Esophagus muscularis mucosa (tissue), 4 donors: Measurements from ENCODE around the gene VWA7. TPM values are rescaled to one million over a fixed set of nuclear protein-coding genes. Genes with fewer than 3 reads are reported as not detected.

Experiments used
- DNase-seq: peaks from one replicate; pipeline ENCODE4 v3.0.0-alpha.2; 2017; ENCODE audit errors: extremely low spot score
- H3K27ac ChIP-seq, 4 donors: fragments of 200-600 bp; sonication (generic); replicated peaks in 1 of 4; 1 replicate in 3 of 4; 2 replicates in 1 of 4; pipeline ENCODE4 v1.5.1; 2016 to 2019; ENCODE audit warnings: mild to moderate bottlenecking in 1 of 4
- H3K27me3 ChIP-seq, 4 donors: fragments of 200-600 bp; sonication (generic); one replicate each; pipeline versions ENCODE4 v1.5.1 to v1.6.0; 2016 to 2019
- H3K36me3 ChIP-seq, 4 donors: fragments of 200-600 bp; sonication (generic); one replicate each; pipeline ENCODE4 v1.5.1; 2016 to 2019
- H3K4me1 ChIP-seq, 4 donors: fragments of 200-600 bp; sonication (generic); one replicate each; pipeline ENCODE4 v1.5.1; 2016 to 2019
- H3K4me3 ChIP-seq, 4 donors: fragments of 200-600 bp; sonication (generic); 1 replicate in 2 of 4; 2 replicates in 2 of 4; pipeline ENCODE4 v1.5.1; 2016 to 2019; ENCODE audit warnings: mild to moderate bottlenecking in 4 of 4, moderate library complexity in 1 of 4
- H3K9me3 ChIP-seq, 4 donors: fragments of 200-600 bp; sonication (generic); 1 replicate in 3 of 4; 2 replicates in 1 of 4; pipeline ENCODE4 v1.5.1; 2016 to 2019
- EP300 ChIP-seq: sonication (generic); formaldehyde crosslinking; IDR thresholded peaks from one replicate; pipeline ENCODE4 v1.6.1; 2017; ENCODE audit warnings: antibody characterized with exemption
- POLR2A ChIP-seq: fragments of 450-650 bp; IDR thresholded peaks from one replicate; pipeline ENCODE4 v1.6.1; 2017; ENCODE audit warnings: antibody characterized with exemption, moderate library complexity, mild to moderate bottlenecking, low read depth
- POLR2AphosphoS5 ChIP-seq, 2 donors: sonication (generic); formaldehyde crosslinking; IDR thresholded peaks; one replicate each; pipeline ENCODE4 v1.6.1; 2017; ENCODE audit warnings: antibody characterized with exemption in 2 of 2
- WGBS: methylation state at CpG from one replicate; pipeline ENCODE4 v1.1.5; 2018; 5-methylcytosine and 5-hydroxymethylcytosine counted together
- intact Hi-C: fragments of 100-400 bp; cut with DNase I; formaldehyde crosslinking; loops from one replicate; pipeline ENCODE4 v1.15.1; 2023
- small RNA-seq, 3 donors: library from RNA; depleted of rRNA; stranded (forward); fragments of <200 nt; gene quantifications; one replicate each; pipeline ENCODE3, GENCODE V24; 2016
- total RNA-seq, 4 donors: library from RNA; depleted of rRNA; stranded (reverse); fragments of >200 nt; gene quantifications; one replicate each; pipeline versions ENCODE4 v1.1.0 to v1.2.1, GENCODE V29; 2016
- TF ChIP-seq, protein P1 (sequence below), 3 experiments: fragments of 200-600 bp in 2 of 3; fragments of 450-650 bp in 1 of 3; sonication (generic) in 2 of 3; IDR thresholded peaks; one replicate each; pipeline ENCODE4 v1.5.1; 2017 to 2019; ENCODE audit warnings: antibody characterized with exemption in 3 of 3, mild to moderate bottlenecking in 2 of 3, moderate library complexity in 1 of 3

The VWA7 gene
- total RNA-seq, 4 donors from 2014 or later, result 0.40 to 0.50 (median 0.45) TPM; not detected in 1

DNA sequence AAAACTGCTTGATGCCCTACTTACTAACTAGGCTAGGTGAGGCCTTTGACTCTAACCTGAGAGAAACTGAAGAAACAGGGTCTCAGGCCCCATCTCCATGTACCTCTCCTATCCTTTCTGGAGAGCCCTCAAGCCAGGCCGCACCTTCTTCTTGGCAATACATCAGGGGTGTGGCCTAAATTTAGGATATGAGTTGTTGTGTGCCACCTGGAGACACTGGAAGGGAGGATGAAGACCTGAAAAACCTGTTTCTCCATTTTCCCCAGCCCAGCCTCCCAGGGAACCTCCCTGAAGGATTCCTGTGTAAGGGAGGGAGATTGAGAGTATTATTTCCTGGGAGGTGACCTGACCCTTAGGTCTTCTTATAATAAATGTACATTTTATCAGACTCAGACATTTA is 58.9 kb downstream of the VWA7 start:
- no peak for DNase-seq
- intact Hi-C loops, result no loop called here
- Histone ChIP-seq H3K4me1 (no peaks in the 10 kb centered on the region), H3K4me3 (no peak overlapping the region), H3K27me3 (no peaks in the 10 kb centered on the region), H3K9me3 (no peaks in the 10 kb centered on the region), H3K27ac (no peak overlapping the region), H3K36me3 (no peaks in the 10 kb centered on the region)
- 100% methylated on average over 1 of the region's 1 CpG for WGBS
- TF ChIP-seq EP300 (no peak), POLR2AphosphoS5 (IDR thresholded peaks at IDR 0.05) (no peak), POLR2A (no peak)
- TF ChIP-seq, protein P1, sequence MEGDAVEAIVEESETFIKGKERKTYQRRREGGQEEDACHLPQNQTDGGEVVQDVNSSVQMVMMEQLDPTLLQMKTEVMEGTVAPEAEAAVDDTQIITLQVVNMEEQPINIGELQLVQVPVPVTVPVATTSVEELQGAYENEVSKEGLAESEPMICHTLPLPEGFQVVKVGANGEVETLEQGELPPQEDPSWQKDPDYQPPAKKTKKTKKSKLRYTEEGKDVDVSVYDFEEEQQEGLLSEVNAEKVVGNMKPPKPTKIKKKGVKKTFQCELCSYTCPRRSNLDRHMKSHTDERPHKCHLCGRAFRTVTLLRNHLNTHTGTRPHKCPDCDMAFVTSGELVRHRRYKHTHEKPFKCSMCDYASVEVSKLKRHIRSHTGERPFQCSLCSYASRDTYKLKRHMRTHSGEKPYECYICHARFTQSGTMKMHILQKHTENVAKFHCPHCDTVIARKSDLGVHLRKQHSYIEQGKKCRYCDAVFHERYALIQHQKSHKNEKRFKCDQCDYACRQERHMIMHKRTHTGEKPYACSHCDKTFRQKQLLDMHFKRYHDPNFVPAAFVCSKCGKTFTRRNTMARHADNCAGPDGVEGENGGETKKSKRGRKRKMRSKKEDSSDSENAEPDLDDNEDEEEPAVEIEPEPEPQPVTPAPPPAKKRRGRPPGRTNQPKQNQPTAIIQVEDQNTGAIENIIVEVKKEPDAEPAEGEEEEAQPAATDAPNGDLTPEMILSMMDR (IDR thresholded peaks at IDR 0.05), result no peak

DNA sequence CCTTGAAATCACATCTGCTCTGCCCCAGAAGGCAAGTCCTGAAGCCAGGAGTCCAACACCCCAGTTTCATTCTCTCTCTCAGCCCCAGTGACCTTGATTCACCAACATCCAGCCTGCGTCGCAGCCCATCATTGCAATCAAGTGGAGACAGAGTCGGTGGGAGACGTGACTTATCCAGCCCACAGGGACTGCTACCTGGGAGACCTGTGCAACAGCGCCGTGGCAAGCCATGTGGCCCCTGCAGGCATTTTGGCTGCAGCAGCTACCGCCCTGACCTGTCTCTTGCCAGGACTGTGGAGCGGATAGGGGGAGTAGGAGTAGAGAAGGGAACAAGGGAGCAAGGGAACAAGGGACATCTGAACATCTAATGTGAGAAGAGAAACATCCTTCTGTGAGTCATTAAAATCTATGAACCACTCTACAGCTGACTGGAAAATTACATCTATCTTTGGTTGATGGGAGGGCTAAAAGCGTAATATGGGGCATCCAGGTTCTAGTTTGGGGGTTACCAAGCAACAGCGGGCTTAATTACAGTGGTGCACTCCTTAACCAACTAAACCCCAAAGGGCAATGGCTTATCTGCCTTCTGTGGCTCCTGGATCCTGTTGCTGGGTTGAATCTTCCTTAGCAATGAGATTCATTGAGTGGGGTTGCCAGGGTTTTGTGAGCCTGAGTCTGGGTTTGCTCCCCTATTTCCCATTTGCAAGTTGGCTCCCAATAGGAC is 59.5 kb downstream of the VWA7 start:
- TF ChIP-seq POLR2A, result no peak
- no peak for TF ChIP-seq POLR2AphosphoS5 (IDR thresholded peaks at IDR 0.05)
- no peak for TF ChIP-seq EP300
- TF ChIP-seq, protein P1 (IDR thresholded peaks at IDR 0.05), result no peak
- no peaks in the 10 kb centered on the region for H3K9me3 ChIP-seq
- no peak for DNase-seq
- no peaks in the 10 kb centered on the region for H3K36me3 ChIP-seq
- no peaks in the 10 kb centered on the region for H3K27me3 ChIP-seq
- no peak overlapping the region for H3K27ac ChIP-seq
- WGBS, result 67% methylated on average over 8 of the region's 10 CpGs
- no peaks in the 10 kb centered on the region for H3K4me1 ChIP-seq
- H3K4me3 ChIP-seq, result no peak overlapping the region
- intact Hi-C loops, result no loop called here

Small RNA genes within 50 kb of the gene (small RNA-seq; reads per million reads assigned to genes)
- gene MSH5-SAPCD1, result 0 reads per million in 3 donors
- gene RF00019, result 0 reads per million in 3 donors
- 0 reads per million in 3 donors for gene RNU6-850P
- 0 reads per million in 3 donors for gene SAPCD1

Other genes starting within 250 kb of the VWA7 start
- not detected for gene MCCD1, start 248.4 kb downstream of the VWA7 start, total RNA-seq
- gene DDX39B, start 235.3 kb downstream of the VWA7 start, total RNA-seq, result 100 to 1,000 TPM; 186 to 257 (median 213) TPM
- 1 to 10 TPM; 2.0 to 5.0 (median 2.2) TPM for gene ATP6V1G2, start 230.7 kb downstream of the VWA7 start, total RNA-seq
- gene NFKBIL1, start 229.7 kb downstream of the VWA7 start, total RNA-seq, result 10 to 100 TPM; 24.4 to 42.6 (median 29.6) TPM
- gene LTA, start 205.0 kb downstream of the VWA7 start, total RNA-seq, result not detected
- 1 to 10 TPM in 1 of 4 donors, under 1 TPM in 1, not detected in 2; 0.17 to 1.5 TPM for gene TNF, start 201.8 kb downstream of the VWA7 start, total RNA-seq
- 1 to 10 TPM in 1 of 4 donors, under 1 TPM in 1, not detected in 2; 0.57 to 1.5 TPM for gene LTB, start 194.9 kb downstream of the VWA7 start, total RNA-seq
- gene LST1, start 191.1 kb downstream of the VWA7 start, total RNA-seq, result 1 to 10 TPM; 1.9 to 9.3 (median 6.8) TPM
- not detected for gene NCR3, start 184.3 kb downstream of the VWA7 start, total RNA-seq
- gene AIF1, start 162.1 kb downstream of the VWA7 start, total RNA-seq, result 10 to 100 TPM in 3 of 4 donors, 1 to 10 TPM in 1; 9.4 to 41.9 (median 14.4) TPM
- 100 to 1,000 TPM in 2 of 4 donors, 10 to 100 TPM in 2; 68.8 to 138 (median 89.2) TPM for gene PRRC2A, start 156.6 kb downstream of the VWA7 start, total RNA-seq
- 100 to 1,000 TPM; 173 to 283 (median 217) TPM for gene BAG6, start 124.7 kb downstream of the VWA7 start, total RNA-seq
- 1 to 10 TPM; 1.5 to 3.3 (median 2.0) TPM for gene APOM, start 121.4 kb downstream of the VWA7 start, total RNA-seq
- 10 to 100 TPM; 24.5 to 39.6 (median 34.0) TPM for gene C6orf47, start 116.5 kb downstream of the VWA7 start, total RNA-seq
- 10 to 100 TPM; 15.8 to 21.0 (median 19.4) TPM for gene GPANK1, start 112.3 kb downstream of the VWA7 start, total RNA-seq
- 100 to 1,000 TPM; 132 to 188 (median 153) TPM for gene CSNK2B, start 111.2 kb downstream of the VWA7 start, total RNA-seq
- gene LY6G5B, start 107.4 kb downstream of the VWA7 start, total RNA-seq, result 1 to 10 TPM; 2.9 to 4.0 (median 3.2) TPM
- gene LY6G5C, start 96.3 kb downstream of the VWA7 start, total RNA-seq, result 1 to 10 TPM in 2 of 4 donors, not detected in 2; 2.0 to 2.9 TPM
- 10 to 100 TPM; 44.9 to 57.9 (median 52.8) TPM for gene ABHD16A, start 74.0 kb downstream of the VWA7 start, total RNA-seq
- gene LY6G6F, start 70.5 kb downstream of the VWA7 start, total RNA-seq, result not detected
- gene LY6G6D, start 62.0 kb downstream of the VWA7 start, total RNA-seq, result not detected
- gene LY6G6C, start 55.6 kb downstream of the VWA7 start, total RNA-seq, result not detected
- not detected for gene MPIG6B, start 54.0 kb downstream of the VWA7 start, total RNA-seq
- 100 to 1,000 TPM in 2 of 4 donors, 10 to 100 TPM in 2; 78.1 to 119 (median 100) TPM for gene DDAH2, start 48.0 kb downstream of the VWA7 start, total RNA-seq
- gene CLIC1, start 40.8 kb downstream of the VWA7 start, total RNA-seq, result 100 to 1,000 TPM; 208 to 379 (median 290) TPM
- 1 to 10 TPM; 4.0 to 6.4 (median 4.5) TPM for gene MSH5, start 37.3 kb downstream of the VWA7 start, total RNA-seq
- under 1 TPM in 1 of 4 donors, not detected in 3; 0.83 TPM for gene SAPCD1, start 14.7 kb downstream of the VWA7 start, total RNA-seq
- gene VARS1, start 18.4 kb upstream of the VWA7 start, total RNA-seq, result 10 to 100 TPM; 25.0 to 53.2 (median 34.8) TPM
- 10 to 100 TPM; 24.2 to 41.5 (median 32.9) TPM for gene LSM2, start 29.6 kb upstream of the VWA7 start, total RNA-seq
- 1 to 10 TPM; 1.2 to 3.7 (median 2.6) TPM for gene HSPA1L, start 38.0 kb upstream of the VWA7 start, total RNA-seq
- gene HSPA1A, start 38.2 kb upstream of the VWA7 start, total RNA-seq, result 100 to 1,000 TPM; 235 to 451 (median 370) TPM
- gene HSPA1B, start 50.4 kb upstream of the VWA7 start, total RNA-seq, result 100 to 1,000 TPM; 120 to 315 (median 274) TPM
- 10 to 100 TPM; 24.9 to 39.6 (median 34.9) TPM for gene NEU1, start 85.5 kb upstream of the VWA7 start, total RNA-seq
- gene SLC44A4, start 101.7 kb upstream of the VWA7 start, total RNA-seq, result under 1 TPM in 2 of 4 donors, not detected in 2; 0.19 to 0.80 TPM
- gene EHMT2, start 120.4 kb upstream of the VWA7 start, total RNA-seq, result 10 to 100 TPM; 25.7 to 48.4 (median 38.1) TPM
- gene ZBTB12, start 124.8 kb upstream of the VWA7 start, total RNA-seq, result 1 to 10 TPM in 3 of 4 donors, under 1 TPM in 1; 0.66 to 2.5 (median 1.6) TPM
- gene C2, start 150.4 kb upstream of the VWA7 start, total RNA-seq, result 10 to 100 TPM in 3 of 4 donors, 1 to 10 TPM in 1; 10.0 to 15.4 (median 12.6) TPM
- 10 to 100 TPM; 11.6 to 28.7 (median 12.7) TPM for gene CFB, start 168.8 kb upstream of the VWA7 start, total RNA-seq
- 10 to 100 TPM; 79.3 to 81.7 (median 81.1) TPM for gene NELFE, start 181.6 kb upstream of the VWA7 start, total RNA-seq
- gene SKIC2, start 181.8 kb upstream of the VWA7 start, total RNA-seq, result 10 to 100 TPM; 23.3 to 33.2 (median 28.5) TPM
- gene DXO, start 194.8 kb upstream of the VWA7 start, total RNA-seq, result 10 to 100 TPM; 12.9 to 18.4 (median 15.9) TPM
- gene C4A, start 204.7 kb upstream of the VWA7 start, total RNA-seq, result 100 to 1,000 TPM in 2 of 4 donors, 10 to 100 TPM in 2; 31.6 to 187 (median 98.2) TPM
- 100 to 1,000 TPM in 1 of 4 donors, 10 to 100 TPM in 3; 45.3 to 203 (median 75.8) TPM for gene C4B, start 237.5 kb upstream of the VWA7 start, total RNA-seq